ENCODE measurements around the gene ACAP3. TPM values are rescaled to one million over a fixed set of nuclear protein-coding genes. Genes with fewer than 3 reads are reported as not detected.

ACAP3 gene
- total and polyA plus RNA-seq, 4 donors = 2.7 to 24.8 (median 15.0) TPM

GRCh38 chr1:1342584-1343115 is 34.9 kb upstream of the ACAP3 start:
- no peak overlapping the region for H3K27ac ChIP-seq (ENCODE audit: low read depth in 1 of 2, low read length in 2 of 2)
- no peak for DNase-seq (ENCODE audit: low spot score)
- H3K9me3 ChIP-seq (ENCODE audit: control insufficient read depth in 4 of 4, low read length in 3 of 4) = no peaks in the 10 kb centered on the region
- peaks cover 31 to 47% (median 45%) of the 10 kb centered on the region in 4 donors for H3K4me1 ChIP-seq (ENCODE audit: control insufficient read depth in 4 of 4, insufficient read depth in 4 of 4, low read length in 3 of 4)
- TF ChIP-seq GABPA (IDR thresholded peaks at IDR 0.05 in 1 of 2, conservative IDR thresholded peaks at IDR 0.05 in 1 of 2) (no peak), ATF3 (IDR thresholded peaks at IDR 0.05) (no peak), REST (IDR thresholded peaks at IDR 0.05) (no peak), FOXA2 (IDR thresholded peaks at IDR 0.05) (no peak), JUND (IDR thresholded peaks at IDR 0.05) (no peak)
- WGBS = 91% methylated on average over 18 of the region's 18 CpGs
- no peaks in the 10 kb centered on the region for H3K27me3 ChIP-seq (ENCODE audit: control insufficient read depth in 4 of 4, insufficient read depth in 4 of 4, low read length in 3 of 4)
- no peak overlapping the region for H3K4me3 ChIP-seq (ENCODE audit: low read depth in 1 of 3, low read length in 3 of 3)
- peaks cover 0 to 31% (median 11%) of the 10 kb centered on the region in 4 donors for H3K36me3 ChIP-seq (ENCODE audit: control insufficient read depth in 4 of 4, insufficient read depth in 3 of 4, low read depth in 1 of 4, low read length in 3 of 4)
- no peak overlapping the region for H3K9ac ChIP-seq (ENCODE audit: low read depth in 1 of 2, low read length in 2 of 2)

- Histone ChIP-seq H3K27me3 (ENCODE audit: control insufficient read depth in 4 of 4, insufficient read depth in 4 of 4, low read length in 3 of 4) (no peaks in the 10 kb centered on the region), H3K9ac (ENCODE audit: low read depth in 1 of 2, low read length in 2 of 2) (no peak overlapping the region), H3K4me3 (ENCODE audit: low read depth in 1 of 3, low read length in 3 of 3) (no peak overlapping the region), H3K9me3 (ENCODE audit: control insufficient read depth in 4 of 4, low read length in 3 of 4) (no peaks in the 10 kb centered on the region), H3K36me3 (ENCODE audit: control insufficient read depth in 4 of 4, insufficient read depth in 3 of 4, low read depth in 1 of 4, low read length in 3 of 4) (peaks cover 0 to 31% (median 11%) of the 10 kb centered on the region in 4 donors), H3K27ac (ENCODE audit: low read depth in 1 of 2, low read length in 2 of 2) (no peak overlapping the region), H3K4me1 (ENCODE audit: control insufficient read depth in 4 of 4, insufficient read depth in 4 of 4, low read length in 3 of 4) (peaks cover 28 to 42% (median 40%) of the 10 kb centered on the region in 4 donors)
- TF ChIP-seq JUND (IDR thresholded peaks at IDR 0.05) (no peak), GABPA (IDR thresholded peaks at IDR 0.05 in 1 of 2, conservative IDR thresholded peaks at IDR 0.05 in 1 of 2) (no peak), MAX (IDR thresholded peaks at IDR 0.05) (no peak), ATF3 (IDR thresholded peaks at IDR 0.05) (no peak), ZBTB33 (IDR thresholded peaks at IDR 0.05) (no peak), REST (IDR thresholded peaks at IDR 0.05) (no peak), HNF4G (IDR thresholded peaks at IDR 0.05) (no peak), EGR1 (IDR thresholded peaks at IDR 0.05; ENCODE audit: low read depth in 2 of 2) (no peak), FOXA2 (IDR thresholded peaks at IDR 0.05) (no peak), FOXA1 (IDR thresholded peaks at IDR 0.05) (no peak), HNF4A (conservative IDR thresholded peaks at IDR 0.05) (no peak)
- WGBS = 97% methylated on average over 28 of the region's 28 CpGs
- DNase-seq (ENCODE audit: low spot score) = no peak
Observed at GRCh38 chr1:1342061-1342562, 34.4 kb upstream of the ACAP3 start.

All from liver (tissue), 9 donors.